22Rv1 (cell line): ENCODE results near the gene DTX1.

Source experiments
- CTCF ChIP-seq: fragments of 450-650 bp; IDR thresholded peaks from 2 replicates; pipeline ENCODE4 v1.5.1; 2017; ENCODE audit warnings: mild to moderate bottlenecking
- ZFX ChIP-seq: fragments of 450-650 bp; IDR thresholded peaks from 2 replicates; pipeline ENCODE4 v1.6.1; 2017; ENCODE audit warnings: antibody characterized with exemption, borderline replicate concordance

- no peak for TF ChIP-seq CTCF
- TF ChIP-seq ZFX: no peak
Measured at GRCh38 chr12:113044516-113044915, 12.0 kb upstream of the DTX1 start.
